ENCODE results near the gene ATF1. TPM values are rescaled to one million over a fixed set of nuclear protein-coding genes. Genes with fewer than 3 reads are reported as not detected.
A peak's percentile ranks its signal among the peaks of the same experiment; 100 is the strongest.
"Not testable (repeated sequence)": the region's sequence is repeated elsewhere in the genome, so short reads cannot be mapped to it uniquely, and the experiment has no call there.

The ATF1 gene
- total and polyA plus RNA-seq, 8 donors, result 2.9 to 19.4 (median 8.6) TPM

- no peak overlapping the region for H3K4me3 ChIP-seq
- ATAC-seq (no peak), DNase-seq (no peak), FAIRE-seq (no peak)
- H3K36me3 ChIP-seq, result peaks cover 0 to 19% (median 6%) of the 10 kb centered on the region in 3 donors
- no peaks in the 10 kb centered on the region for H3K9me3 ChIP-seq
- intact Hi-C loops (cut with DNase I), result no loop called here
- no peak for TF ChIP-seq CTCF (IDR thresholded peaks at IDR 0.05)
- H3K27me3 ChIP-seq, result no peaks in the 10 kb centered on the region
- H3K4me1 ChIP-seq, result peaks cover 3 to 6% (median 5%) of the 10 kb centered on the region in 3 donors
- H3K27ac ChIP-seq, result no peak overlapping the region
Observed at GRCh38 chr12:50820177-50820576, 56.3 kb downstream of the ATF1 start.

GRCh38 chr12:50822082-50822481 is 58.2 kb downstream of the ATF1 start:
- H3K4me3 ChIP-seq, result no peak overlapping the region
- TF ChIP-seq CTCF (IDR thresholded peaks at IDR 0.05), result no peak
- H3K9me3 ChIP-seq, result no peaks in the 10 kb centered on the region
- FAIRE-seq, result no peak
- no peak for ATAC-seq
- H3K4me1 ChIP-seq, result peaks cover 3 to 12% (median 11%) of the 10 kb centered on the region in 3 donors
- no peak for DNase-seq
- H3K27ac ChIP-seq, result no peak overlapping the region
- peaks cover 0 to under 1% (median 0%) of the 10 kb centered on the region in 3 donors for H3K36me3 ChIP-seq
- WGBS, 2 donors, result 85 to 100% methylated on average over 1 of the region's 1 CpG
- intact Hi-C loops (cut with DNase I), result no loop called here
- no peaks in the 10 kb centered on the region for H3K27me3 ChIP-seq

- H3K9me3 ChIP-seq; H3K27ac ChIP-seq; ATAC-seq; H3K4me3 ChIP-seq; intact Hi-C loops (cut with DNase I); FAIRE-seq; H3K36me3 ChIP-seq; DNase-seq; H3K27me3 ChIP-seq: not testable (repeated sequence)
- WGBS, 2 donors, result 83 to 88% methylated on average over 11 of the region's 11 CpGs
- H3K4me1 ChIP-seq, result peaks cover 3 to 12% (median 11%) of the 10 kb centered on the region in 3 donors
Observed at GRCh38 chr12:50823724-50824123, 59.8 kb downstream of the ATF1 start.

- Histone ChIP-seq H3K27me3 (no peaks in the 10 kb centered on the region), H3K9me3 (no peaks in the 10 kb centered on the region), H3K4me3 (no peak overlapping the region), H3K36me3 (no peaks in the 10 kb centered on the region), H3K4me1 (peaks cover 3 to 12% (median 11%) of the 10 kb centered on the region in 3 donors), H3K27ac (peak overlapping the region; percentile 56 to 71 (median 64))
- no peak for FAIRE-seq
- intact Hi-C loops (cut with DNase I), result loop anchor here in 1 of 3 donors (5.0 kb wide), 1 partner anchor 162 kb away; no protein-coding TSS in a partner anchor
- 10 to 13% methylated on average over 4 of the region's 4 CpGs for WGBS, 2 donors
- ATAC-seq, result peak; percentile 60 to 72 (median 63)
- no peak for TF ChIP-seq CTCF (IDR thresholded peaks at IDR 0.05)
- DNase-seq, result no peak
Observed at GRCh38 chr12:50824914-50825313, 61.0 kb downstream of the ATF1 start.

- ATAC-seq (peak; percentile 88 to 95 (median 94)), DNase-seq (peak in 1 of 6 donors; percentile 17), FAIRE-seq (peak; percentile 97)
- TF ChIP-seq CTCF (IDR thresholded peaks at IDR 0.05), result peak in 3 of 4 donors; percentile 26 to 43 (median 40)
- Histone ChIP-seq H3K27ac (peak overlapping the region; percentile 56 to 71 (median 64)), H3K9me3 (no peaks in the 10 kb centered on the region), H3K36me3 (no peaks in the 10 kb centered on the region), H3K27me3 (no peaks in the 10 kb centered on the region), H3K4me3 (no peak overlapping the region), H3K4me1 (peaks cover 3 to 12% (median 11%) of the 10 kb centered on the region in 3 donors)
- WGBS, 2 donors, result 0% methylated on average over 2 of the region's 2 CpGs
- intact Hi-C loops (cut with DNase I), result loop anchor here in 1 of 3 donors (5.0 kb wide), 1 partner anchor 162 kb away; no protein-coding TSS in a partner anchor
Observed at GRCh38 chr12:50825372-50825838, 61.5 kb downstream of the ATF1 start.
